Brain pericyte (primary cell): ENCODE data around the gene WIPF2.
A peak's percentile ranks its signal among the peaks of the same experiment; 100 is the strongest.
"Not testable (repeated sequence)": the region's sequence is repeated elsewhere in the genome, so short reads cannot be mapped to it uniquely, and the experiment has no call there.

Experiments used
- DNase-seq: peaks from one replicate; pipeline ENCODE4 v3.0.0-alpha.2; 2012; ENCODE audit warnings: low read depth, low spot score

WIPF2 gene

DNA sequence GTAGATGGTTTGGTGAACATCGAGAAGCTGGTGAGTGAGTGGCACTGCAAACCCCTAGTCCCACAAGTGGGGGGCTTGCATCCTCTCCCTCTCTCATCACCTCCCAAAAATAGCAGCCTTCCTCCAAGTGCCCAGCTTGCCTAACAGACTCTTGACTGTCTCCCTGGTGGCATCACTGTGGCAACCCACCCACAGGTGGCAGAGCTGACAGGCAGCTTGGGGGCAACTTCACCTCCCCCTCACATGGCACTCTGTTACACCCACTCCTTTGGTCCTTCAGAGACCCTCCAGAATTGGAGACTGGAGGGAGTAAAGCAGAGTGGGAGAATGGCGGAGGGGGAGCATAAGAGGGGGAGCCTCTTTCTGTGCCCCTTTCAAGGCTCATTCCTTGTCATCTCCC is 26.1 kb upstream of the WIPF2 start:
- DNase-seq, result no peak

DNA sequence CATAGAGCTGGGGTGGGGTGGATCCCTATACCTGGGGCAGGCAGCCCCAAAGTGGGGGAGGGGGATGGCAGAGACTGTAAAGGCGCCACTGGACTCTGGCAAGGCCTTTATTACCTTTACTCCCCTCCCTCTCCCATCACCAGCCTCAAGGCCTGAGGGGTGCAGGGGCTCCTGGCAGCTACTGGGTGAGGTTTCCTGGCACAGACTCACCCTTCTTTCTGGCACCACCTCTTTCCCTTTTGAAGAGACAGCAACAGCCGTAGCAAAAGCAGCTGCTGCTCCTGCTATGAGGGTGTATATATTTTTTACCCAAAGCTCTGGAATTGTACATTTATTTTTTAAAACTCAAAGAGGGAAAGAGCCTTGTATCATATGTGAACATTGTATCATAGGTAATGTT is 24.3 kb upstream of the WIPF2 start:
- no peak for DNase-seq

GRCh38 chr17:40197550-40197949 is 21.6 kb upstream of the WIPF2 start:
- no peak for DNase-seq

GRCh38 chr17:40197965-40198456 is 21.1 kb upstream of the WIPF2 start:
- DNase-seq, result not testable (repeated sequence)

GRCh38 chr17:40198576-40198975 is 20.5 kb upstream of the WIPF2 start:
- no peak for DNase-seq

DNA sequence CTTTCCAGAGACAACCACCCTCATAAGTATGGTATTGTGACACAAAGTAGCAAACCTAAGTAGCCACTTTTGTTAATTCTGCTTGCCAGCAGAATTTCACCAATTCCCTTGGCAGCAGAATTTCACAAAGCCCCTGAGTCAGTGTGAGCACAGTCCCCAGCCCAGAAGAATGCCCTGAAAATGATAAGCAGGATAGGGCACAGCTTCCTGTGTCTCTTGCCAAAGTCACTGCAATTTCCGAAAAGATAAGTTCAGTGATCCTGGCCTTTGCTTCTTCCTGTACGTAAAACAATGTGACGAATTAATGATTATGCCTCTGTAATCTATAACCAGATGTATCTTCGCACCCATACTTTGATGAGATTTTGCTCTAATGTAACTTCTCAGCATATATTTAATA is 16.0 kb upstream of the WIPF2 start:
- DNase-seq, result no peak

- DNase-seq, result not testable (repeated sequence)
Measured at GRCh38 chr17:40206193-40206592, 12.9 kb upstream of the WIPF2 start.

- no peak for DNase-seq
Measured at GRCh38 chr17:40209404-40210093, 9.6 kb upstream of the WIPF2 start.

DNA sequence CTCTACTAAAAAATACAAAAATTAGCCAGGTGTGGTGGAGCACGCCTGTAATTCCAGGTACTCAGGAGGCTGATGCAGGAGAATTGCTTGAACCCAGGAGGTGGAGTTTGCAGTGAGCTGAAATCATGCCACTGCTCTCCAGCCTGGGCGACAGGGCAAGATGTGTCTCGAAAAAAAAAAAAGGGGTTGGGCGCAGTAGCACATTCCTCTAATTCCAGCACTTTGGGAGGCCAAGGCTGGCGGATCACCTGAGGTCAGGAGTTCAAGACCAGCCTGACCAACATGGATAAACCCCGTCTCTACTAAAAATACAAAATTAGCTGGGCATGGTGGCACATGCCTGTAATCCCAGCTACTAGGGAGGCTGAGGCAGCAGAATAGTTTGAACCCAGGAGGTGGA is 5.2 kb upstream of the WIPF2 start:
- DNase-seq, result not testable (repeated sequence)

DNA sequence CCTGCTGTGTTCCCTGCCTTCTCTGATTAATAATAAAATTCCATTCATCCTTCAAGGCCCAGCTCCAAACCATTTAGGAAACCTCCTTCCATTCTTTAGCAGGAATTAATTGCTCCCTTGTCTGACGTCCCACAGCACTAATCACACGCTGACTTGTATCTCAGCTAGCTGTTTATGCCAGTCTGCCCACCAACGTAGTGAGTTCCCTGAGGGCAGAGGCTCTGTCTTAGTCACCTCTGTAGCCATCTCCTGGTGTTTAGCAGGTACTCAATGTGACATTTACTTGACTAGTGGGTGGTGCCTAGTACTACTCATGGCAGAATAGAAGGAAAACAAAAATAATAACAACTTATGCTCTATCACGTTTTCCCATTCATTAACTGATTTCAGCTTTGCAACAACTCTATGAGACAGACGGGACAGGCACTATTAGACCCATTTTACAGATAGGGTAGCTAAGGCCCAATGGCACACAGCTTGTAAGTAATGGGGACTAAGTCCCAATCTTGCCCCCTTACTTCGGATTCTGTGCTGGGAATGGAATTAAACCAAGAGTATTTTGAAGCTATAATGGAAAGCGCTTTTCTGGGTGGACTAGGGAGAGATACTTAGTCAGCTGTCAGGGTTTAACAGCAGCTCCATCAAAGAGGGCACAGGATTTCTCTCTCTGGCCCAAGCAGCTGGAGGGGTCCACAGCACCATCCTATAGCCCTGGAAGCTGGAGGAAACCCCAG is 931 bp upstream of the WIPF2 start:
- DNase-seq, result no peak

- DNase-seq, result peak; percentile 13
Measured at GRCh38 chr17:40219594-40220338, 662 bp downstream of the WIPF2 start.

- no peak for DNase-seq
Measured at GRCh38 chr17:40224718-40225550, 5.8 kb downstream of the WIPF2 start.

GRCh38 chr17:40229146-40229545 is 10.0 kb downstream of the WIPF2 start:
- DNase-seq, result not testable (repeated sequence)

DNA sequence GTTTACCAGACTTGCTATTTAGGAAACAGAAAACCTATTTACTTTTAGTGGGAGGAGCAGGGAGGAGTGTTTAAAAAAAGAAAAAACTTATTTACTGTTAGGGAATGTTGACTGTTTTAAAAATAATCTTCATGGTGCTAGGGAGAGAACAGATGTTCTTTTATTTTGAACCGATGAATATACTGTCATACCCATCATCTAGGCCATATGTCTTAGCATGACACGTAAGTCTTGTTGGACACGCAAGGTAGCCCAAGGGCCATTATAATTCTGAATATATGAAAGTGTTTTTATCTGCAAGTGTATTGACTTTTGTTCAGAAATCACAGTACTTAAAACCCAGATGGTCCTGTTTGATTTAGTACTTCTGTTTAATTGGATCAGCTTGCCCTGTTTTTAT is 11.6 kb downstream of the WIPF2 start:
- no peak for DNase-seq

GRCh38 chr17:40231928-40232327 is 12.8 kb downstream of the WIPF2 start:
- DNase-seq, result not testable (repeated sequence)

DNA sequence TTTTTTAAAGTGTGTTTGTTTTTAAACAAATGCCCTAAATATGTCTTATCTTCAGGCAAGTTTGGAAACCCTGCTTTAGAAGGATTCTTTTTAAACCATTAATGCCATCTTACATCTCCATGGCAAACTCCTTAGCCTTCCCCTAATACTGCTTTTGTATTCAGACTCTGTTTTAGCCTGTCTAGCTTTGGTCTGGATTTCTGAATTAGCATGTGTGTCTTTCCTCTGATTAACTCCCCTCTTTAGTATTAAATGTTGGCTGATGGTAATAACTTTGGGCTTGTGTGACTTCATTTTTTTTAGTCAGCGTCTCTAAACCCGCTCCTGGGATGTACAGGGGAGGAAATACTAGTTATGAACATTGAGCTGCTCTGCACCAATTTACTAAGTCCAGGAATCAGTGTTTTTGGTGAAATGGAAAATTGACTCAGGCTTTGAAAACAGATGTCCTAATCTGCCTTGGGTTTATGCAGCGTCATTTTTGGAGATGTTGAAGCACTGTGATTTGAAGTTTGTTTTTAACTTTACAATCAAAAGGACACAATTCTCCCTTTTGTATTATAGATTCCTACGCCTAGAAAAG is 22.2 kb downstream of the WIPF2 start:
- no peak for DNase-seq

DNA sequence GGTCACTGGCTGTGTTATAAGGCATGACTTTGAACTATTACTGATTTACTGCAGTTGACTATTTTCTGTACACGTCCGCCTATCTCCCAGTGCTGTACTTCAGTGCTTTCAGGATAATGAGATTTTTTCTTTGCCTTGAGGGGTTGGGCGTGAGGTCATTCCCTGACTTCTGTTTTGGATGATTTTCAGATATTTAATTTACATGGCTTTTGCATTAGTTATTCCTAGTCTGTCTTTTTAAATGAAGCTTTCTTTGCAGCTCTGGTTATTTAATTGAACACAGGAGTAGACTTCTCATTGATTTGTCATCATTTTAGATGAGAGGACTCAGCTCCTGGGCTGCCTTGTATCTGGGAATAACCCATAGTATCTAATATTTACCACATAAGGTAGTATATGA is 23.7 kb downstream of the WIPF2 start:
- DNase-seq, result no peak

GRCh38 chr17:40243761-40244160 is 24.7 kb downstream of the WIPF2 start:
- DNase-seq, result no peak

DNA sequence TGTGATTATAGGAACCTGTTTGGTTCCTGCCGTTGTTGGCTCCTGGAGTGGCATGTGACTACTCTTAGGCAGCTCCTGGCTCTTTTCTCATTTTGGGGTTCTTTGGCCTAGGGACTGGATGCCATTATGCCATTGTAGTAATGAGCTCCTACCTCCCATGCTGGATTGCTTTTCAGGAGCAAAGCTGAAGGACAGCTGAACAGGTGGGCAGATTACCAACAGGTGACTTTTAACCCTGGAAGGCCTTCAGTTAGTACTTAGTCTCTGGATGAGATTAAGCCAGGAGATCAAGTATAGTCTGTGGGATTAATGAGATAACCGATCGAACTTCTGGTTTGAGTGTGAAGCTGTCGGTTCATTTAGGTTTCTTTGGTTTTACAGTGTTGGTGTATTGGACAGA is 25.2 kb downstream of the WIPF2 start:
- DNase-seq, result no peak

- DNase-seq, result no peak
Measured at GRCh38 chr17:40247926-40248495, 28.9 kb downstream of the WIPF2 start.

- no peak for DNase-seq
Measured at GRCh38 chr17:40248507-40248906, 29.4 kb downstream of the WIPF2 start.
